Uterus (tissue), 4 donors: ENCODE measurements around the gene ZBTB40. TPM values are rescaled to one million over a fixed set of nuclear protein-coding genes. Genes with fewer than 3 reads are reported as not detected.

Experiments used
- DNase-seq, 2 donors: peaks; one replicate each; pipeline ENCODE4 v3.0.0-alpha.2; 2019 to 2020
- H3K27ac ChIP-seq, 2 donors: fragments of 200-600 bp; sonication (generic); 1 replicate in 1 of 2; 2 replicates in 1 of 2; pipeline ENCODE4 v1.5.1; 2016 to 2018
- H3K27me3 ChIP-seq, 2 donors: fragments of 200-600 bp; sonication (generic); one replicate each; pipeline ENCODE4 v1.5.1; 2018 to 2019; ENCODE audit warnings: control low read depth in 1 of 2
- H3K36me3 ChIP-seq, 2 donors: fragments of 200-600 bp; sonication (generic); one replicate each; pipeline ENCODE4 v1.5.1; 2019; ENCODE audit warnings: control low read depth in 1 of 2
- H3K4me1 ChIP-seq, 2 donors: fragments of 200-600 bp; sonication (generic); one replicate each; pipeline ENCODE4 v1.5.1; 2018 to 2019; ENCODE audit warnings: control low read depth in 1 of 2
- H3K4me3 ChIP-seq, 2 donors: fragments of 200-600 bp; sonication (generic); 1 replicate in 1 of 2; 2 replicates in 1 of 2; pipeline ENCODE4 v1.5.1; 2018 to 2019; ENCODE audit warnings: mild to moderate bottlenecking in 1 of 2
- H3K9me3 ChIP-seq, 2 donors: fragments of 200-600 bp; sonication (generic); one replicate each; pipeline ENCODE4 v1.5.1; 2019; ENCODE audit warnings: control low read depth in 1 of 2
- POLR2A ChIP-seq, 2 donors: fragments of 450-650 bp; IDR thresholded peaks; one replicate each; pipeline ENCODE4 v1.6.1; 2016; ENCODE audit warnings: antibody characterized with exemption in 2 of 2, mild to moderate bottlenecking in 1 of 2, moderate library complexity in 1 of 2
- intact Hi-C: fragments of 100-400 bp; cut with DNase I; formaldehyde crosslinking; loops from one replicate; pipeline ENCODE4 v1.15.1; 2023; ENCODE audit warnings: low total_unique reads
- total RNA-seq, 4 donors: library from RNA; depleted of rRNA in 3 of 4; stranded (reverse); fragments of >200 nt in 3 of 4; gene quantifications; one replicate each; pipeline versions ENCODE4 v1.1.0 to v1.2.4, GENCODE V29; 2014 to 2023
- TF ChIP-seq, protein P1 (sequence below), 4 experiments: fragments of 200-600 bp in 2 of 4; fragments of 450-650 bp in 2 of 4; sonication (generic) in 2 of 4; IDR thresholded peaks; one replicate each; pipeline ENCODE4 v1.5.1; 2016 to 2019; ENCODE audit warnings: antibody characterized with exemption in 4 of 4, mild to moderate bottlenecking in 2 of 4, moderate library complexity in 1 of 4
- donor health status: DM: yes; HTN: yes; CAD: no.

ZBTB40 gene
- total RNA-seq, 4 donors from 2014 or later, result 8.2 to 34.2 (median 16.6) TPM

DNA sequence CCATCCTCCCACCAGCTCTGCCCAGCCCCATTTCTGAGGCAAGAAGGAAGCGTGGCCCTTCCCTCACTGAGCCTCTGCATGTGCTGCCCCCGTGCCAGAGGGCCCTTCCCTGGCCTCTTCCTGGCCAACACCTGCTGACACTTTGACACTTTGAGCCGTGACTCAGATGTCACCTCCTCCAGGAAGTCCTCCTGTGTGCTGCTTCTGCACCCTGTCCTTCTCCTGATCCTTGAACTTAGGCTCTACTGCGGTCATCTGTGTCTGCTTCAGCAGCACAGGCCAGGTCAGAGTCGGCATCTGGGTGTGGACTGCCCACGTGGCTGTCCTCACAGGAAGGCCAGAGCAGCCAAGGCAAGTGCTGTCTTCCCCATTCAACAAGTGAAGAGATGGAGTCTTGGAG is 92.0 kb downstream of the ZBTB40 start:
- Histone ChIP-seq H3K27ac (no peak overlapping the region), H3K27me3 (no peaks in the 10 kb centered on the region), H3K4me3 (no peak overlapping the region), H3K4me1 (no peaks in the 10 kb centered on the region), H3K9me3 (no peaks in the 10 kb centered on the region), H3K36me3 (no peaks in the 10 kb centered on the region)
- TF ChIP-seq POLR2A (IDR thresholded peaks at IDR 0.05), result no peak
- TF ChIP-seq, protein P1, sequence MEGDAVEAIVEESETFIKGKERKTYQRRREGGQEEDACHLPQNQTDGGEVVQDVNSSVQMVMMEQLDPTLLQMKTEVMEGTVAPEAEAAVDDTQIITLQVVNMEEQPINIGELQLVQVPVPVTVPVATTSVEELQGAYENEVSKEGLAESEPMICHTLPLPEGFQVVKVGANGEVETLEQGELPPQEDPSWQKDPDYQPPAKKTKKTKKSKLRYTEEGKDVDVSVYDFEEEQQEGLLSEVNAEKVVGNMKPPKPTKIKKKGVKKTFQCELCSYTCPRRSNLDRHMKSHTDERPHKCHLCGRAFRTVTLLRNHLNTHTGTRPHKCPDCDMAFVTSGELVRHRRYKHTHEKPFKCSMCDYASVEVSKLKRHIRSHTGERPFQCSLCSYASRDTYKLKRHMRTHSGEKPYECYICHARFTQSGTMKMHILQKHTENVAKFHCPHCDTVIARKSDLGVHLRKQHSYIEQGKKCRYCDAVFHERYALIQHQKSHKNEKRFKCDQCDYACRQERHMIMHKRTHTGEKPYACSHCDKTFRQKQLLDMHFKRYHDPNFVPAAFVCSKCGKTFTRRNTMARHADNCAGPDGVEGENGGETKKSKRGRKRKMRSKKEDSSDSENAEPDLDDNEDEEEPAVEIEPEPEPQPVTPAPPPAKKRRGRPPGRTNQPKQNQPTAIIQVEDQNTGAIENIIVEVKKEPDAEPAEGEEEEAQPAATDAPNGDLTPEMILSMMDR (IDR thresholded peaks at IDR 0.05), result no peak
- intact Hi-C loops, result no loop called here
- no peak for DNase-seq

DNA sequence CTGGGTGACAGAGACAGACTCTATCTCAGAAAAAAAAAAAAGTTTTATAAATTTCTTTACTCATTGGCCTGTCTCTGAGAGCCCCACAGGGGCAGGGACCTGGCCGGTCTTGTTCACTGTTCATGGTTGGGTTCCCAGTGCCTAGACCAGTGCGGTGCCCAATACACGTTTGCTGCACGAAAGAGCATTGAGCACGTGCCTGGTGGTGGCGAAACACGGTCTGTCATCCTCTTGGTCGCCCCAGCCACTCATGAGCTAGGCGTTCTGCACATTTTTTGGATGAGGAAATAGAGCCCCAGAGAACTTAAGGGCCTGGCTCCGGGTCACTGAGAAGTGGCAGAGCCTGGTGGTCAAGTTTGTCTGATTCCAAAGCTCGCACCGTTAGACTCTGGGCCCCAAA is 93.0 kb downstream of the ZBTB40 start:
- H3K27me3 ChIP-seq, result no peaks in the 10 kb centered on the region
- H3K27ac ChIP-seq, result no peak overlapping the region
- H3K9me3 ChIP-seq, result no peaks in the 10 kb centered on the region
- DNase-seq, result no peak
- no peak overlapping the region for H3K4me3 ChIP-seq
- H3K4me1 ChIP-seq, result no peaks in the 10 kb centered on the region
- H3K36me3 ChIP-seq, result no peaks in the 10 kb centered on the region
- TF ChIP-seq, protein P1 (IDR thresholded peaks at IDR 0.05), result no peak
- intact Hi-C loops, result no loop called here

DNA sequence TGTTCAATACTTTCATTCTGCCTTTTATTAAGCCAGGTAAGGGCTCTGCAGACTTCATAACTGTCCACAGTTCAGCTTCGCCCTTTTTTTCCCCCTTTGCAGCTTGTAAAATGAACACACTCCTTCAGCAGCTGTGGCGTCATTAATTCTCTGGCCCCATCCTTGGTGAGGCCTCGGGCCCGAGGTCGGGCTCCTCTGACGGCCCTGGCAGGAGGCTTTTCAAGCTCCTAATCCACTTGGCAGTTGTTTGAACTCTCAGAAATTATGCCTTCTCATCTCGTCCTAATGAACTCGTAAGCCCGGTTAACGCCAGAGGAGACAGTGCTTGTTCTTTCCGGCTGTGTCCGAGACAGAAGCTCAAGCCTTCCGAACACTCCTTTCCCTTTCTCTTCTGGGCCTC is 93.5 kb downstream of the ZBTB40 start:
- no peak for DNase-seq
- H3K36me3 ChIP-seq, result no peaks in the 10 kb centered on the region
- H3K27ac ChIP-seq, result no peak overlapping the region
- no peaks in the 10 kb centered on the region for H3K9me3 ChIP-seq
- no peak overlapping the region for H3K4me3 ChIP-seq
- H3K4me1 ChIP-seq, result no peaks in the 10 kb centered on the region
- intact Hi-C loops, result no loop called here
- TF ChIP-seq POLR2A (IDR thresholded peaks at IDR 0.05), result no peak
- TF ChIP-seq, protein P1 (IDR thresholded peaks at IDR 0.05), result no peak
- H3K27me3 ChIP-seq, result no peaks in the 10 kb centered on the region

DNA sequence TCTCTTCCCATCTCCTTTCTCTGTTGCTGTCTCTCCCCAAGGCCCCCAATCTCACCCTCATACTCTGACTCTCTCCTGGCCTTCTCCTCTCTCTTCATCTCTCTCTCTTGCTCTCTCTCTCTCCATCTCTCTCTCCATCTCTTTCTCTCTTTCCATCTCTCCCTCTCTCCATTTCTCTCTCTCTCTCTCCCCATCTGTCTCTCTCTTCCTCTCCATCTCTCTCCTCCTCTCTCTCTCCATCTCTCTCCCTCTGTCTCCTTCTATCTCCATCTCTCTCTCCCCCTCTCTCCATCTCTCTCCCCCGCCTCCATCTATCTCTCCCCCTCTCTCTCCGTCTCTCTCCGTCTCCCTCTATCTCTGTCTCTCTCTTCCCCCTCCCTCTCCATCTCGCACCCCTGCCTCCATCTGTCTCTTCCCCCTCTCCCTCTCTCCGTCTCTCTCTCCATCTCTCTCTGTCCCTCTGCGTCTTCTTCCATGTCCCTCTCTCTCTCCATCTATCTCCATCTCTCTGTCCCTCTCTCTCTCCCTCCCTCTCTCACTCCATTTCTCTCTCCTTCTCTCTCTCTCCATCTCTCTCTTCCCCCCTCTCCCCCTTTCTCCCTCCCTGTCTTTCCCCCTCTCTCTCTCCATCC is 95.7 kb downstream of the ZBTB40 start:
- Histone ChIP-seq H3K36me3 (no peaks in the 10 kb centered on the region), H3K4me3 (no peak overlapping the region), H3K27me3 (no peaks in the 10 kb centered on the region), H3K9me3 (no peaks in the 10 kb centered on the region), H3K27ac (no peak overlapping the region), H3K4me1 (no peaks in the 10 kb centered on the region)
- intact Hi-C loops, result no loop called here
- no peak for TF ChIP-seq POLR2A (IDR thresholded peaks at IDR 0.05)
- TF ChIP-seq, protein P1 (IDR thresholded peaks at IDR 0.05), result no peak
- DNase-seq, result no peak

DNA sequence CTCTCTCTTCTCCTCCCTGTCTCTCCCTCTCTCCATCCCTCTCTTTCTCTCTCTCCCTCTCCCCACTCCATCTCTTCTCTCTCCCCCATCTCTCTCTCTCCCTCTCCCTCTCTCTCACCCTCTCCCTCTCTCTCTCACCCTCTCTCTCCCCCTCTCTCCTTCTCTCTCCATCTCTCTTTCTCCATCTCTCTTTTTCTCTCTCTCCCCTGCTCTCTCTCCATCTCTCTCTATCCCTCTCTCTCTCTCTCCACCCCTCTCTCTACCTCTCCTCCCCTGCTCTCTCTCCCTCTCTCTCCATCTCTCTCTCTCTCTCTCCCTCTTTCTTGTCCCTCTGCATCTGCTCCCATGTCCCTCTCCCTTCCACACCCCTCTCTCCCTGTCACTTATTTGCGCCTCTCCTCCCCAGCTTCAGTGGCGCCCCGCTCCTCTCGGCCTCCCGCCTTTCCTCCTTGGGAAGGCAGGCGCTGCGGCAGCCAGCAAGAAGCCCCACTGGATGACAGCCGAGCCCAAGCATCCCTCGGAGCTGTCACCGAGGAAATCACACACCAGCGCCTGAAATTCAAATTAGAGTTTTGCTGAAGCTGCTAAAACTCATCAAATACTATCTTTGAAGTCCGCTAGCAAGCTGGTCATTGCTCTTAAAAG is 96.3 kb downstream of the ZBTB40 start:
- H3K36me3 ChIP-seq, result no peaks in the 10 kb centered on the region
- DNase-seq, result no peak
- H3K27ac ChIP-seq, result no peak overlapping the region
- no peak for TF ChIP-seq POLR2A (IDR thresholded peaks at IDR 0.05)
- TF ChIP-seq, protein P1 (IDR thresholded peaks at IDR 0.05), result no peak
- no peaks in the 10 kb centered on the region for H3K27me3 ChIP-seq
- intact Hi-C loops, result no loop called here
- no peaks in the 10 kb centered on the region for H3K9me3 ChIP-seq
- H3K4me3 ChIP-seq, result no peak overlapping the region
- H3K4me1 ChIP-seq, result no peaks in the 10 kb centered on the region
